Neural cell (in vitro differentiated cells): ENCODE measurements around the gene FIBCD1. TPM values are rescaled to one million over a fixed set of nuclear protein-coding genes. Genes with fewer than 3 reads are reported as not detected.

Experiments
- H2AFZ ChIP-seq: fragments of 200-600, 300-800 bp; sonication (generic), shearing (Covaris generic); 2 replicates; pipeline ENCODE4 v1.6.0; 2014; ENCODE audit warnings: low read depth, mild to moderate bottlenecking, antibody characterized with exemption, low read length, moderate library complexity
- H3F3A ChIP-seq: fragments of 200-600 bp; shearing (Covaris generic); 2 replicates; pipeline ENCODE4 v1.6.1; 2016; ENCODE audit warnings: mild to moderate bottlenecking, moderate library complexity, mixed read lengths, antibody characterized with exemption, low read length; ENCODE audit not compliant: insufficient read depth, poor library complexity, severe bottlenecking
- H3K27ac ChIP-seq: fragments of 200-600, 300-800 bp; sonication (generic), shearing (Covaris generic); 2 replicates; pipeline ENCODE4 v1.5.1; 2014; ENCODE audit warnings: mild to moderate bottlenecking, low read length, moderate library complexity
- H3K27me3 ChIP-seq: fragments of 300-800, 200-600 bp; sonication (generic), shearing (Covaris generic); 2 replicates; pipeline ENCODE4 v1.6.0; 2014; ENCODE audit warnings: mild to moderate bottlenecking, low read depth, low read length, moderate library complexity; ENCODE audit not compliant: insufficient read depth
- H3K36me3 ChIP-seq: fragments of 300-800, 200-600 bp; sonication (generic), shearing (Covaris generic); 2 replicates; pipeline ENCODE4 v1.5.1; 2014; ENCODE audit warnings: mild to moderate bottlenecking, antibody characterized with exemption, low read length, moderate library complexity; ENCODE audit not compliant: insufficient read depth
- H3K4me2 ChIP-seq: fragments of 300-800, 200-600 bp; sonication (generic), shearing (Covaris generic); 2 replicates; pipeline ENCODE4 v1.6.0; 2014; ENCODE audit warnings: mild to moderate bottlenecking, low read length
- H3K4me3 ChIP-seq: fragments of 300-800, 200-600 bp; sonication (generic), shearing (Covaris generic); 2 replicates; pipeline ENCODE4 v1.5.1; 2014; ENCODE audit warnings: mild to moderate bottlenecking, low read length, moderate library complexity
- H3K79me2 ChIP-seq: fragments of 200-600 bp; shearing (Covaris generic); replicated peaks from 2 replicates; pipeline ENCODE4 v1.6.0; 2014; ENCODE audit warnings: mild to moderate bottlenecking, low read length, moderate library complexity; ENCODE audit not compliant: insufficient read depth
- H3K9ac ChIP-seq: fragments of 300-800, 200-600 bp; sonication (generic), shearing (Covaris generic); 2 replicates; pipeline ENCODE4 v1.6.1; 2016; ENCODE audit warnings: mild to moderate bottlenecking, low read length, mixed read lengths
- H3K9me2 ChIP-seq: fragments of 200-600 bp; shearing (Covaris generic); 2 replicates; pipeline ENCODE4 v1.6.1; 2016; ENCODE audit warnings: mild to moderate bottlenecking, low read length, mixed read lengths; ENCODE audit not compliant: insufficient read depth
- H3K9me3 ChIP-seq: fragments of 200-600, 300-800 bp; sonication (generic), shearing (Covaris generic); 2 replicates; pipeline ENCODE4 v1.6.1; 2016; ENCODE audit warnings: mild to moderate bottlenecking, mixed run types, low read length, moderate library complexity, mixed read lengths
- H4K20me1 ChIP-seq: fragments of 200-600 bp; shearing (Covaris generic); 2 replicates; pipeline ENCODE4 v1.6.1; 2016; ENCODE audit warnings: mild to moderate bottlenecking, mixed run types; ENCODE audit not compliant: insufficient read depth
- EP300 ChIP-seq: fragments of 450-650 bp; conservative IDR thresholded peaks from 2 replicates; pipeline ENCODE4 v1.6.1; 2014; ENCODE audit warnings: antibody characterized with exemption, mild to moderate bottlenecking, moderate library complexity; ENCODE audit not compliant: poor library complexity, severe bottlenecking
- EZH2 ChIP-seq: fragments of 200-600, 300-800 bp; shearing (Covaris generic), sonication (generic); IDR thresholded peaks from 2 replicates; pipeline ENCODE4 v1.6.1; 2014; ENCODE audit warnings: antibody characterized with exemption, low read length, borderline replicate concordance, mild to moderate bottlenecking; ENCODE audit not compliant: insufficient read depth, poor library complexity, severe bottlenecking
- MXI1 ChIP-seq: fragments of 450-650 bp; conservative IDR thresholded peaks from 2 replicates; pipeline ENCODE4 v1.6.1; 2014; ENCODE audit warnings: antibody characterized with exemption, mild to moderate bottlenecking; ENCODE audit not compliant: poor library complexity, severe bottlenecking
- POLR2AphosphoS5 ChIP-seq: IDR thresholded peaks from 2 replicates; pipeline ENCODE4 v1.6.1; 2012
- RAD21 ChIP-seq: fragments of 450-650 bp; conservative IDR thresholded peaks from 2 replicates; pipeline ENCODE4 v1.6.1; 2014; ENCODE audit warnings: antibody characterized with exemption, mild to moderate bottlenecking, moderate library complexity
- SMC3 ChIP-seq: fragments of 450-650 bp; conservative IDR thresholded peaks from 2 replicates; pipeline ENCODE4 v1.6.1; 2014; ENCODE audit warnings: antibody characterized with exemption, mild to moderate bottlenecking, moderate library complexity; ENCODE audit not compliant: poor library complexity
- TAF1 ChIP-seq: IDR thresholded peaks from 2 replicates; pipeline ENCODE4 v1.6.1; 2012; ENCODE audit warnings: low read depth
- polyA plus RNA-seq: library from polyadenylated mRNA; depleted of rRNA; stranded (reverse); fragments of >200 nt; gene quantifications from 2 replicates; pipeline ENCODE4 v1.2.3, GENCODE V29; 2014
- TF ChIP-seq, protein P1 (sequence below): IDR thresholded peaks from 2 replicates; pipeline ENCODE4 v1.6.1; 2012; ENCODE audit warnings: borderline replicate concordance
- TF ChIP-seq, protein P2 (sequence below): fragments of 450-650 bp; IDR thresholded peaks from 2 replicates; pipeline ENCODE4 v1.5.1; 2014; ENCODE audit warnings: antibody characterized with exemption, mild to moderate bottlenecking, moderate library complexity; ENCODE audit not compliant: poor library complexity, severe bottlenecking

FIBCD1 gene
- polyA plus RNA-seq, 1 donor from 2014 or later, result 2.7 TPM

DNA sequence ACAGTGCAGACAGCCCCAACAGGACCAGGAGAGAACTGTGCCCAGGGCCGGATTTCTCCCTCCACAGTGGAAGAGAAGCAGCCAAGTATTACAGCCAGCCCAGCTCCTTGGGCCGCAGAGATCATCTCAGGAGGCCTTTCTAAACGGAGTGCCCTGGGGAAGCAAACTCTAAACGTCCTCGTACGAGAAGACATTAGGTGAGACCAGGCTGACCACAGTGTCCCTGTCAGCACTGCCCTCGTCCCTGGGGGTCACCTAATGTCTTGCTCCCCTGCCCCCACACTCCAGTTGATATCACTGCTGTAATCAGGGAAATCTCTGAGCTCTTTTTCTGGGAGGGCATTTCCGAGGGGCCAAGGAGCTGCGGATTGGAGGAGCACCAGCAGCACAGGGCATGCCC is 48.9 kb downstream of the FIBCD1 start:
- Histone ChIP-seq H3F3A (peaks cover 8% of the 10 kb centered on the region), H3K4me3 (no peak overlapping the region), H3K27ac (peak overlapping the region; percentile 97), H2AFZ (no peak overlapping the region), H3K4me2 (no peak overlapping the region), H3K36me3 (no peaks in the 10 kb centered on the region), H3K9ac (no peak overlapping the region), H4K20me1 (no peaks in the 10 kb centered on the region), H3K27me3 (no peaks in the 10 kb centered on the region), H3K9me3 (no peaks in the 10 kb centered on the region), H3K9me2 (no peaks in the 10 kb centered on the region), H3K79me2 (no peaks in the 10 kb centered on the region)
- no peak for TF ChIP-seq RAD21
- no peak for TF ChIP-seq EP300
- no peak for TF ChIP-seq MXI1
- TF ChIP-seq EZH2, result no peak
- TF ChIP-seq, protein P1, sequence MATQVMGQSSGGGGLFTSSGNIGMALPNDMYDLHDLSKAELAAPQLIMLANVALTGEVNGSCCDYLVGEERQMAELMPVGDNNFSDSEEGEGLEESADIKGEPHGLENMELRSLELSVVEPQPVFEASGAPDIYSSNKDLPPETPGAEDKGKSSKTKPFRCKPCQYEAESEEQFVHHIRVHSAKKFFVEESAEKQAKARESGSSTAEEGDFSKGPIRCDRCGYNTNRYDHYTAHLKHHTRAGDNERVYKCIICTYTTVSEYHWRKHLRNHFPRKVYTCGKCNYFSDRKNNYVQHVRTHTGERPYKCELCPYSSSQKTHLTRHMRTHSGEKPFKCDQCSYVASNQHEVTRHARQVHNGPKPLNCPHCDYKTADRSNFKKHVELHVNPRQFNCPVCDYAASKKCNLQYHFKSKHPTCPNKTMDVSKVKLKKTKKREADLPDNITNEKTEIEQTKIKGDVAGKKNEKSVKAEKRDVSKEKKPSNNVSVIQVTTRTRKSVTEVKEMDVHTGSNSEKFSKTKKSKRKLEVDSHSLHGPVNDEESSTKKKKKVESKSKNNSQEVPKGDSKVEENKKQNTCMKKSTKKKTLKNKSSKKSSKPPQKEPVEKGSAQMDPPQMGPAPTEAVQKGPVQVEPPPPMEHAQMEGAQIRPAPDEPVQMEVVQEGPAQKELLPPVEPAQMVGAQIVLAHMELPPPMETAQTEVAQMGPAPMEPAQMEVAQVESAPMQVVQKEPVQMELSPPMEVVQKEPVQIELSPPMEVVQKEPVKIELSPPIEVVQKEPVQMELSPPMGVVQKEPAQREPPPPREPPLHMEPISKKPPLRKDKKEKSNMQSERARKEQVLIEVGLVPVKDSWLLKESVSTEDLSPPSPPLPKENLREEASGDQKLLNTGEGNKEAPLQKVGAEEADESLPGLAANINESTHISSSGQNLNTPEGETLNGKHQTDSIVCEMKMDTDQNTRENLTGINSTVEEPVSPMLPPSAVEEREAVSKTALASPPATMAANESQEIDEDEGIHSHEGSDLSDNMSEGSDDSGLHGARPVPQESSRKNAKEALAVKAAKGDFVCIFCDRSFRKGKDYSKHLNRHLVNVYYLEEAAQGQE, result no peak
- TF ChIP-seq, protein P2, sequence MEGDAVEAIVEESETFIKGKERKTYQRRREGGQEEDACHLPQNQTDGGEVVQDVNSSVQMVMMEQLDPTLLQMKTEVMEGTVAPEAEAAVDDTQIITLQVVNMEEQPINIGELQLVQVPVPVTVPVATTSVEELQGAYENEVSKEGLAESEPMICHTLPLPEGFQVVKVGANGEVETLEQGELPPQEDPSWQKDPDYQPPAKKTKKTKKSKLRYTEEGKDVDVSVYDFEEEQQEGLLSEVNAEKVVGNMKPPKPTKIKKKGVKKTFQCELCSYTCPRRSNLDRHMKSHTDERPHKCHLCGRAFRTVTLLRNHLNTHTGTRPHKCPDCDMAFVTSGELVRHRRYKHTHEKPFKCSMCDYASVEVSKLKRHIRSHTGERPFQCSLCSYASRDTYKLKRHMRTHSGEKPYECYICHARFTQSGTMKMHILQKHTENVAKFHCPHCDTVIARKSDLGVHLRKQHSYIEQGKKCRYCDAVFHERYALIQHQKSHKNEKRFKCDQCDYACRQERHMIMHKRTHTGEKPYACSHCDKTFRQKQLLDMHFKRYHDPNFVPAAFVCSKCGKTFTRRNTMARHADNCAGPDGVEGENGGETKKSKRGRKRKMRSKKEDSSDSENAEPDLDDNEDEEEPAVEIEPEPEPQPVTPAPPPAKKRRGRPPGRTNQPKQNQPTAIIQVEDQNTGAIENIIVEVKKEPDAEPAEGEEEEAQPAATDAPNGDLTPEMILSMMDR, result no peak
- no peak for TF ChIP-seq TAF1
- no peak for TF ChIP-seq SMC3

DNA sequence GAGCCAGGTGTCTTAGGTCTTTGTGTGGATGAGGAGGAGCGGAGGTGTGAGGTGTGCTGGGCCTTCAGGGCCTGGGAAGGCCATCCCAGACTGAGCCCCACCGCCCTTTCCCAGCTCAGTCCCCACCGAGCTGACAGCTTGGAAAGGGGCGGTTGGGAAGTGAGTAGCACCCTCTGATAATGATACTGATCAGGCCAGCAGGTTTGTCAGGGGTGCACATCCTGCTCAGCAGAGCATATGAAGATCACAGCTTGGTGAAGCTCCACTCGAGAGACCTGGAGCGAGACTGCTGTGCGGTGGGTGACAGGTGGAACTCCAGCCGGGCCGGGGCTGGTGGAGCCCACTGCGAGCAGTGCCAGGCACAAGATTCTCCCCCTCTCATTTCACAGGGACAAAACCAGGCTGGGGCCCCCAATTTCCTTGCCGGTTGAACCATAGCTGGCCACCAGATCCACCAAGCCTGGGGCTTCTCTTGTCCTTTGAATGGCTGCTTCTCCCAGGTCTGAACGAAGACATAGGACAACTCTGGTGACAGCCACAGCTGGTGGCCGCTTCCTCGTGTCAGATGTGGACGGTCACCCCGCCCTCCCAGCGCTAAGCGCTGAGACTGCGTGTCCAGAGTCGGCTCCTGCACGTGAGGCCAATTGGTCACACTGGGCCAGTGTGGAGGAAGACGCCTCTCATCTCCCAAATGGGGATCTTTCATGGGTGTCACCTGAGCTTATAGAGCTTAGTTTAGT is 50.7 kb downstream of the FIBCD1 start:
- Histone ChIP-seq H3K27me3 (no peaks in the 10 kb centered on the region), H3K36me3 (no peaks in the 10 kb centered on the region), H3K9me3 (no peaks in the 10 kb centered on the region), H3K9me2 (no peaks in the 10 kb centered on the region), H3K9ac (no peak overlapping the region), H3K4me2 (no peak overlapping the region), H3K4me3 (no peak overlapping the region), H3F3A (peaks cover 5% of the 10 kb centered on the region), H2AFZ (no peak overlapping the region), H3K27ac (no peak overlapping the region), H3K79me2 (no peaks in the 10 kb centered on the region), H4K20me1 (no peaks in the 10 kb centered on the region)
- TF ChIP-seq TAF1, result no peak
- TF ChIP-seq RAD21, result no peak
- no peak for TF ChIP-seq POLR2AphosphoS5
- TF ChIP-seq, protein P1, result no peak
- no peak for TF ChIP-seq SMC3
- TF ChIP-seq EZH2, result no peak
- TF ChIP-seq, protein P2, result no peak
- TF ChIP-seq EP300, result no peak
- no peak for TF ChIP-seq MXI1
